Measurements from ENCODE around the gene VASN.
A peak's percentile ranks its signal among the peaks of the same experiment; 100 is the strongest.
"Not testable (repeated sequence)": the region's sequence is repeated elsewhere in the genome, so short reads cannot be mapped to it uniquely, and the experiment has no call there.

The VASN gene

DNA sequence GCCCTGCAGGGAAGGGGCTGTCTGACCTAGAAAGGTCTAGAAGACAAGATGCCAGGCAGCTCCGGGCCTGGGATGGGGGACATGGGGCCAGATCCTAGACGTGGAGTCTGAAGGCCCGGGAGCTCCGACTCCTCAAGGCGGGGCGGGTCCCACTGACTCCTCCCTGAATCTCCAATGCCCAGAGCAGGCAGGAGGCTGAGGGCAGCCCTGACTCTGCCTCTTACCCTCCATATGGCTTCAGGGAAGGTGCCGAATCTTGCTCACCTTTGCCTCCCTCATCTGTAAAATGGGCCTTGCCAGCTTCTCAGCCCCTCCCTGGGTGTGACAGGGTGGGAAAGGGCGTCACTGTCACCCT, 14.8 kb downstream of the VASN start:
- no peak for DNase-seq

DNA sequence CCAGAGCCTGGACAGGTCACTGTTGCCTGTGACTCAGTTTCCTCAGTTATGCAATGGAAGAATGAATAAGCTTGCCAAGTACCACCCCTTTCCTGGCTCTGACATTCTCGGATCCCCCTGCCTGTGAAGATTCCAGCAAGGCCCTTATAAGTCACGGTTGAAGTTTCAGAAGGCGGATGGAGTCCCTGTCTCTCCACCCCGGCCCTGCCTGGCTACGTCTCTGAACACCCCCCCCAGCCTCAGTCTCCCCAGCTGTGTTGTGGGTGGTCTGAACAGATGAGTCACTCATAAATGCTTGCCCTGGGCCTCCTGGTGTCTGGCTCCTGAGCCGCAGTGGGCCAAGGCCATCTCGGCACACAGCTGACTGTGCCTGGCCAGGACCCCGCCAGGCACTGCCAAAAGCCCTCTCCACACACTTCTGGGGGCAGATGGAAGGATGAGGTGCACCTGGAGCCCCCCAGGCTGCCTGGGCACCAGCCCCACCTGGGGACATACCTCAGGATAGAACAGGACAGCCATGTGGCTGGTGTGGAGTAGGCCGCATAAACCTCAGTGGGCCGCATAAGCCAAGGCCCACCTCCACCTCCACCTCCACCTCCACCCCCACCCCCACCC, 15.4 kb downstream of the VASN start:
- no peak for DNase-seq

DNA sequence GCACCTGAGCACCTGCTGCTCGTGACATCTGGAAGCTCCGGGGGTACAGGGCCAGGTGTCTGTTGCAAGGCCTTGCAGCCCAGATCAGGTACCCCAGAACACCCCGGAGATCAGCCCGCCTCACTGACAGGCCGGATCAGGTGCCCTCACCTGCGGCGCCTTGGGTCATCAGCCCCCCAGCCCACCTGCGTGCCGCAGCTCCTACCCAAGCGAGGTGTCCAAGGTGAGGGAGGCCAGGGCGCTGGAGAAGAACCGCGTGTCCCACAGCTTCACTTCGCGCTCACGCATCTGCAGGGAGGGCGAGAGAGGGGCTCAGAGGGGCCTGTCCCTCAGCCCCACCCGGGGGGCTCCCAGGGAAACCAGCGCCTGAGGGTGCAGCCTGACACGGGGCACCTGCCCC, 16.1 kb downstream of the VASN start:
- DNase-seq: no peak

DNA sequence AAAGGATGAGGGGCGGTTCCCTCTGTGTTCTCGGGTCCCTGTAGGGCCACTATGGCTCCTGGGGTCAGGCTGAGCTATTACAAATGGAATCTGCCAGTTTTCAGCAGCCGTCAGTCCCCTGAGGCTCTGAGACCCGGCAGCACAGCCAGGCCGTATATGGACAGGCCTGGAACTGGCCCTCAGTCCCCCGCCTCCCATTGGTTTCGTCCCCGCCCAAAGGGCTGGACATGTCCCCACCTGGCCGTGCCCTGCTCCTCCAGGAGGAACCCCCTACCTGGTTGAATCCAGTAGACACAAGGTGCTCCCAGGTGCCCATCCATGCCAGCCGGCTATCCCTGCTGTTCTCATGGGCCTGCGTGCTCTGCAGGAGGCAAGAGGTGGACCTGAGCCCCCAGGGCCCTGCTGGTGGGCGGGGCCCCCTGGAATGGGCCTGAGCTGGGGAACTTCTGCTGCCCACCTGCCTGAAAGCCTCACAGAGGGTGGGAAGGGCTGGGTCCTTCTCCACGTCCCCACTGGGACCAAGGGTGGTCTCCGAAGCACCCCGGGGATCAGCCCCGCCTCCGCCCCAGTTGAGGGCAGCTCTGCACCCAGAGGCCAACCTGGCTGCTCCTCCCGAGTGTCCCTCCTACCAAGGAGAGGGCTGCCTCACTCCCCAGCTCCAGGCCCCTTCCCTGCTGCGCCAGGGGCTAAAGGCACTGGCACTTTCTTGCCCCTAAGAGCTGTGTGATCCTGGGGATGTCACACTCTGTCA, 16.8 kb downstream of the VASN start:
- DNase-seq: no peak

DNA sequence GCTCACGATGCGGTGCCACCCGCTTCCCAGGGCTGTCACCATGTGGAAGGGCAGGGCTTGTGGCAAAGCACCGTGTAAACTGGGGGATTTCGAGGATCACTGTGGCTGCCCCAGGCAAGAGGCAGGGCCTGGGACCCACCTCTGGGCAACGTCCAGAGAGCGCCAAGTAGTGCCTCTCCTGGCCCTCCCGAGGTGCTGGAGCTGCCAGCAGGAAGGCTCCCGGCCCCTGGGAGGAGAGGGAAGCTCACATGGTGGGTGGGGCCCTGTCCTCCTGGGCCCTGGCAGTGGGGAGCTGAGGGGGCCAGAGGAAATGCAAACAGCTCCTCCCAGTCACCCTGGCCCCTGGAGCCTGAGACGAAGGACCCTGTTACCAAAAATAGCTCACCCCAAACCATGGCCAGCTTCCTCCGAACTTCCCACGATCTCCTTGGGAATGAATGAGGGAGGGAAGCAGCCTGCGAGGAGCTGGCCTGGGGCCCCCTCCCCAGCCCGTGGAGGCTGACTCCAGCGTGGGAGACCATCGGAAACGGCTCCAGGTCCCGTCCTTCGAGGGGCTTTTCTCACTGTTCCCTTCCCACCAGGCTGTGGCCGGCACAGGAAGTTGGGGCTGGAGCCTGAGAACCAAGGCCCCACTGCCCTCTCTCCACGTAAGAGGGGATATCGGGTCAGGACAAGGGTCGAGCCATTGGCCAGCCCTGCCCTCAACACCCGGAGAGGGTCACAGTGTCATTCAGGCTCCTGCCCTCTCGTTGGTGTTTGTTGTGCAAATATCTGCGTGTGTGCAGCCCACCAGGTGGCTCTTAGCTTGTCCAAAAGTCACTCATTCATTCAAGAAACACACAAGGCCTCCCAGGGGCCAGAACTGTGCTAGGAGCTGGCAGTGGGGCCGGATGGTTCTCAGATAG, 17.7 kb downstream of the VASN start:
- no peak for DNase-seq

DNA sequence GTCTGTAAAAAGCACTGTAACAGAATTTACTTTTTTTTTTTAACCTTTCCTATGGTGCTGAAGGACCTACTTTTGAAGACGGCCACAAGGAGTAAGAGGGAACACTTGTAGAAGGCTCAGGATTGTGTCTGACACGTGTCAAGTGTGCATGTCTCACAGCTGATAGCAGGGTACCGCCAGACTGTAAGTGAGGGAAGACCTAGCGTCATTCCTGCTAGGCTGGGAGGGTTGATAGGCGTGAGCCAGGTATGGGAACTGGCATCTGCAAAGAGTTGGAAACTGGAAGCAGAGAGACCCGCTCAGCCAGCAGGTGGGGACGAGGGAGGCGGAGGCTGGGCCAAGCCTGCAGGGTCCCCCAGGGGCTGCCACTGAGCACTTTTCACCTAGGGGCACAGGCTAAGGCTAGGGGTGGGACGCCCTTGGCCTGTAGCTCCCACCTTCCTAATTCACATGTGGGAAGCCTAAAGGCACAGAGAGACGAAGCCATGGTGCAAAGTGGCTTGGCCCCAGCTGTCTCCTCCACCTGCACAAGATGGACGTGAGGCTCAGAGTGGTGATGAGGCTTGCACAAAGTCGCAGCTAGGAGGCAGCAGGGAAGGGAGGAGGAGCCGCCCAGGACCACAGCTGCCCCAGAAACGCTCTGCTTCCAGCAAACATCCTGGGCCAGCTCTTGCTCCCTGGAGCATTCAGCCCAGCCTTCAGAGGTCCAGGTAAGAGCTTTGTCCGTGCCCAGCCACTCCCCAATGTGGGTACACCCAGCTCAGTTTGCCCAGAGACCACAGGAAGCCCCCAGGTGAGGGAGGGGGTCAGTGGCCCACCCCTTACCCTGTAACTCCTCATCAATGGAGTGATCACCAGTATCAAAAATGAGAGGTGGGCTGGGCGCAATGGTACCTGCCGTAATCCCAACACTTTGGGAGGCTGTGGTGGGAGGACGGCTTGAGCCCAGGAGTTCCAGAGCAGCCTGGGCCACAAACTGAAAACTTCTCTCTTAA, 18.9 kb downstream of the VASN start:
- DNase-seq: no peak

DNA sequence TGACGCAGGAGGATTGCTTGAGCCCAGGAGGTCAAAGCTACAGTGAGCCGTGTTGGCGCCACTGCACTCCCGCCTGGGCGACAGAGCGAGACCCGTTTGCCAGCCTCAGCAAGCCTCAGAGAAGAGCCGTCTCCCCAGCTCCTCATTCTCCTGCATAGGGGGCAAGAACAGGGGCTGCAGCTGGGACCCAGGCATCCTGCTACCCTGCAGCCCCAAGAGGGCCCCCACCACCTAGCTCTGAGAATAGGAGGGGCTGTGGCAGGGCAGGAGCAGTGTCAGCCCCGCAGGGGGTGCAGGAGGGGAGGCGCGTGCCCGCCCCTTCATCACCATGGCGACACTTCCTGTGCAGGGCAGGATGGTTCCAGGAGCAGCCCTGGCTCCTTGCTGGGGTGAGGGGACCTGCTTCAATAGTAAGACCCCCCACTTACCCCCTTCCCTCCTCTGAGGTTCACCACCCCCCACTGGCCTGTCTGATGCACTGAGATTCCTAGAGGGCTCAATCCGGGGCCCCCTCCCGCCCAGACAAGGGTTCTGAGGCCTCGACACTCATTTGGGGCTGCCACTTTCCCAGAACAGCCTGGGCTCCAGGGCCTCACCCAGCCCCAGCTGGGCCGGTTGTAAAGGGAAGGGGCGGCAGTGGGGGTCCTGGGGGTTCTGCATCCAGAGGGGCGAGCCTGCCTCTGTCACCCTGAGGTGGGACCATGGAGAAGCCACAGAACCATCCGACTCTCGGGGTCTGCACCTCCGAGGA, 20.2 kb downstream of the VASN start:
- no peak for DNase-seq

DNA sequence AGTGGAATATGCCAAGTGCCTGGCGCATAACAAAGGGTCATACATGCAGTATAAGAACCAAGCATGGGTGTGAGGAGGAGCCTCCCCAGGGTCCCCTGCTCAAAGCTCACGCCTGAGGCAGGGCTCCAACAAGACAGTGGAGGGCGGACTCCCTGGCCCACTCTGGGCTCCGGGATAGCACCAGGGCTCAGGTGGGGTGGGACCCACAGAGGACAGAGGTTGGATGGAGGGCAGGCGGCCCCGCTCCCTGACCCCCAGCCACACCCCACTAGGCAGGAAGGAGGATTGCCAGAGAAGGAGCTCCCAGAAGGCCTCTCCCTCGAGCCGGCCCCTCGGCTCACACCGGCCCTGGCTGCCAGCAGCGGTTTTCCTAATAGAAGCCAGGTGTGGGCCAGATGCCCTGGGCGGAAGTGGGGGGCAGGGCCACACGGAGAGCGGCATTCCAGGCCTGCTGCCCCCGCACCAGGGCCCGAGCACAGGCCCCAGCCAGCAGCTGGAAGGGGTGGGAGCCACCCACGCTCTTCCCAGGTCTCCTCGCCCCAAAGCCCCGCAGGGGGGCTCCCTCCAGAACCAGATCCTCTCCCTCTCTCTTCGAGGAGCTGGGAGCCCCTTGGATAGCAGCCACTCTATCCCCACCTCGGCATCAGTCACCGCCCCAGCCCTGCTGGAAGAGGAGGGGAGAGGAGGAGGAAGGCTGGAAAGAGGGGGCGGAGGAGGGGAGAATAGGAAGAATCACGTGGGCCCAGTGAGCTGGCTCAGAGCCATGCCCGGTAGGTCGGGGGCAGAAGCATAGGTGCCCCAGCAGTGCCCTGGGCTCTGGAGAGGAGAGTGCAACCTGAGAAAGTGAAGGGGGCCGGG, 21.0 kb downstream of the VASN start:
- no peak for DNase-seq

DNA sequence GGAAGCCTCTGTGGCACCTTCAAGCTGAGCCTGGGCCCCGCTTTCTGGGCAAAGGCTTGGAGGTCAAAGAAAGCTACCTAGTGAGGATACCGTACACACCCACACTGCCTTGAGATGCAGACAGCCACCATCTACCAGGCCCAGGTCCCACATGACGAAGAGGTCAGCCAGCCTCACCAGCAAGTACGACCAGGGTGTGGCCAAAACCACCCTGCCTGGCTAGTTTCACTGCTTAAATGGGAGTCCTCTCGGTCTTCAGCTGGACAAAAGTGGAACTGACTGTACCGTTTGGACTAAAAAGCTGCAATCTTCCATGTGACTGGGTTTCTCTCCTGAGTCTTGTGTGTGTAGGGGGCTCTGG, 21.6 kb downstream of the VASN start:
- DNase-seq: no peak

DNA sequence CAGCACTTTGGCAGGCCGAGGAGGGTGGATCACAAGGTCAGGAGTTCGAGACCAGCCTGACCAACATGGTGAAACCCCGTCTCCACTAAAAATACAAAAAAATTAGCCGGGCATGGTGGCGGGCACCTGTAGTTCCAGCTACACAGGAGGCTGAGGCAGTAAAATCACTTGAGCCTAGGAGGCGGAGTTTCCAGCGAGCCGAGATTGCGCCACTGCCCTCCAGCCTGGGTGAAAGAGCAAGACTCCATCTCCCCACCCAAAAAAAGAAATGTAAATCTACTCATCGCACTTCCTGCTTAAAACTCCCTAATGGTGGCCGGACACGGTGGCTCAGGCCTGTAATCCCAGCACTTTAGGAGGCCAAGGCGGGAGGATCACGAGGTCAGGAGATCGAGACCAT, 22.2 kb downstream of the VASN start:
- DNase-seq: not testable (repeated sequence)

DNA sequence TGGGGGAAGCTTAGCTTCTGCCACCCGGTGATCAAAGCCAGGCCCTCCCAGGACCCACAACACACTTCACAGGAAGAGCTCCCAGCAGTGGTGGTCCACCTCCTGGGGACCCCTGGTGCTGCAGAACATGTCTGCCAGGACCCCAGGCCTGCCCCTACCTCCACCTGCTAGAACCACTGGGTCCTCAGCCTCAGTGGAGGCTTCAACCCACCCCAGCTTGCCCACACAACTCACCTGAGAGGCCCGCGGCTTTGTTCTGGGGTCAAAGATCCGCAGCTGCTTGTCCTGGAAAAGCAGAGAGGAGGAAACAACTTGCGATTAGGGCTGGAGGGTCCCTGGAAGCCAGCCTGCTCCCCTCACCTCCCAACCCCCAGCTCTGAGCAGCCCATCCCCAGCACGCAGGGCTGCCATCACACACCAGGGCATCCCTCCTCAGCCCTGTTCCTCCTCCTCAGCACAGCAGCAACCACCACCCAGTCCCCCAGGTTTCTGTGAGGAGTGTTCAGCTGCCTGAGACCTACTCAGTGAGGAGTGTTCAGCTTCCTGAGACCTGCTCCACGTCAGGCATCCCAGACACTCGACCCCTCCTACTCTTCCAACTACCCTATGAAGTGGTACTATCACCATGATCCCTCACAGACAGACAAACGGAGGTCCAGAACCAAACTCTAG, 23.5 kb downstream of the VASN start:
- peak; percentile 10 for DNase-seq

DNA sequence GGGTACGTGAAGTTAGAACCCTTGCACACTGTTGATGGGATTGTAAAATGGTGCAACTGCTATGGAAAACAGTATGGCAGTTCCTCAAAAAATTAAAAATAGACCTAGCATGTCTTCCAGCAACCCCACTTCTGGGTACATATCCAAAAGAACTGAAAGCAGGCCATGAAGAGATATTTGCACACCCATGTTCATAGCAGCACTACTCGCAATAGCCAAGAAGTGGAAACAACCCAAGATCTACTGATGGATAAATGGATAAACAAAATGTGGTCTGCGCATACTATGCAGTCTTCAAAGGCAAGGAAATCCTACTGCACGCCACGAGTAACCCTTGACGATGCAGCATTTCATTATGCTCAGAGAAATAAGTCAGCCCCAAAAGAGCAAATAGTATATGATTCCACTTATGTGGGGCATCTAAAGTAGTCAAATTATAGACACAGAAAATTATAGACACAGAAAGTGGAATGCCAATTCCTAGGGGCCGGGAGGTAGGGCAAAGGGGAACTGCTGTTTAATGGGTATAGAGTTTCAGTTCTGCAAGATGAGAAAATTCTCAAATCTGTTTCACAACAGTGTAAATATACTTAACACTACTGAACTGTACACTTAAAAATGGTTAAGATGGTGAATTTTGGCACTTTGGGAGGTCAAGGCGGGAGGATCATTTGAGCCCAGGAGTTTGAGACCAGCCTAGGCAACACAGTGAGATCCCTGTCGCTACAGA, 27.5 kb downstream of the VASN start:
- DNase-seq: no peak

DNA sequence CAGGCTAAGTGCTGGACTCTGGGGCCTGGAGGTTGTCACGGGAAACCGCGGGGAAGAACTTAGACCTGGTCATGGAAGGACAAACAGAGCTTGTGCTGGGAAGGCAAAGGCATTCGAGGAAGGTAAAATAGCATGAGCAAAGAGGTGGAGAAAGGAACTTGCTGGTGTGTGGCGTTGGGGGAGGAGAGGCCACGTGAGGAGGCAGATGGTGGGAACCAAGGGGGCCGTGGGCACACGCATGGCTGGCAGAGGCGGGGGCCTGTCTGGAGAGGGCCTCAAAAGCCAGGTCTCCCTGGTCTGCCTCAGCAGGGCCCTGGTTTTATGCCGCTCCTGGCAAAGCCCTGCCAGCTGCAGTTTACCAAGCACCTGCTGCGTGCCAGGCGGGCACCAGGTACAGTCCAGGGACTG, 29.4 kb downstream of the VASN start:
- DNase-seq: no peak

DNA sequence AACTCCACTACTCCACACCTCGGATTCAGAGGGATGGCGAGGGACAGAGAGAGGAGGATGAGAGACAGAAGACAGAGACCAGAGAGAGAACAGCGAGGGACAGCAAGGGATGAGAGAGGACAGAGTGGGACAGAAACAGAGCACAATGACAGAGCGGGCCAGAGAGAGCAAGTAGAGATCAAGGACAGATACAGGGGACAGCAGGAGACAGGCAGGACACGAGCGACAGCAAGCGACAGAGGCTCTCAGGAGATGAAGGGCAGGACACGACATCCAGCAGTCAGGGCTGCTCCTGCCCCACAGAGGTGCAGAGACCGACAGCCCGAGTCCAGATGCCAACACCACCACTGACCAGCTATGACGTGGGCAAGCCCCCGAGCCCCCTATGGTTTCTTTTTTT, 29.9 kb downstream of the VASN start:
- DNase-seq: no peak

DNA sequence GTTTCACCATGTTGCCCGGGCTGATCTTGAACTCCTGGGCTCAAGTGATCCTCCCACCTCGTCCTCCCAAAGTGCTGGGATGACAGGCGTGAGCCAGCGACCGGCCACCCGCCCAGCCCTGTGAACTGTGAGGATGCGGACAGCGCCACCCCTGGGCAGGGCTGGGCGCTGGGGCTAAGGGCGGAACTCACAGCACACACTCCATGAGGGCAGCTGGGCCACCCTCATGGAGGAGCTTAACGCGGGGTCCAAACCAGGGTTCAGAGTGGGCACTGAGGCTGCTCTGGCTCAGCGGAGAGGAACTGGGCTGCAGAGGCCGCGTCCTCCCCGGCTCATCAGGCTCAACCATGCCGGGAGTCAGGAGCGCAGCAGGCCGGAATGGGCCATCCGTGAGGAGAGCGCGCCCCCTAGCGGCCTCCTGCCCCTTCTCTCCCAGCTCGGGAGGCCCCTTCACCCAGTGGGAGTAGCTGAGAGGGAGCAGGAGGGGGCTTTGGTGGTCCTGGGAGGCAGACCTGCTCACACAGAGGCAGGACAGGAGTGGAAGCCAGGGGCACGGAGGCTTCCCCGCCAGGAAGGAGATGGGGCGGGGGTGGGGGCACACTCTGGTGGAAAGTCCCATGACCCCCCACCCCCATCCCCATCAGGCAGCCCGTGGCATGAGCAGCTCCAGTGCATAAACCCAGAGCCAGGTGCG, 30.9 kb downstream of the VASN start:
- peak; percentile 86 for DNase-seq

DNA sequence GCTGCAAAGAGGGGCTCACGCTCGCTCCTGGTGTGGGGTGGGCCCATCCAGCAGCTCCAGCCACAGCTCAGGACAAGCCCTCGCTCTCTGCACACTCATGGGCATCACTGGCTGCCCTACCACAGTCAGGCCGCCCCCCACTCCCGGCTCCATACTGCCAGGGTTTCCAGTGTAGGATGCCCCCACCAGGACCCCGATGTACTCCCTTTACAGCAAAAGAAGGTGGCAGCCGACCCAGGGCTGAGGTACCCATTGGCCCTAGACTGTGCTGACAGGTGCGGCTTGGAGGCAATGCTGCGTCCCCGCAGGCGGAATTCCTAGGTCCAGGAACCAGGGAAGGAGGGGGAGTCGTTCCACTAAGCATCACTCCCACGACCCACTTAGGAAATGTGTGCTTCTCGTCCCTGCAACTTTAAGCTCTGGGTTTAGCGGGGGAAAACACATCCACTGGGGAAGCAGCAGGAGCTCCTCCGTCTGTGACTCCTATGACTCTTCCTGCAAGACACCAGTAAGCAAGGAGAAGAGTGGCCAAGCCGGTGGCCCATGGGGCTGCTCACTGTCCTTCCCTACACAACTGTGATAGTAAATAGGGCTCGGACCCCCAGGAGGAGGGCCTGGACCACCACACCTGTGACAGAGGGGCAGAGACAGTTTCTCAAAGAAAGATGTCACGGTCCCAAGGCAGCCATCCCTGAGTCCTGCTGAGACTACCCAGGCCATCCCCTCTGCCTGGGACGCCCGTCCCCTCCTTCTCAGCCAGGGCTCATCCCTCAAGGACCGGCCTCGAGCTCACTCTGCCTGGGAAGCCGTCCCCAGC, 31.7 kb downstream of the VASN start:
- DNase-seq: peak; percentile 13

DNA sequence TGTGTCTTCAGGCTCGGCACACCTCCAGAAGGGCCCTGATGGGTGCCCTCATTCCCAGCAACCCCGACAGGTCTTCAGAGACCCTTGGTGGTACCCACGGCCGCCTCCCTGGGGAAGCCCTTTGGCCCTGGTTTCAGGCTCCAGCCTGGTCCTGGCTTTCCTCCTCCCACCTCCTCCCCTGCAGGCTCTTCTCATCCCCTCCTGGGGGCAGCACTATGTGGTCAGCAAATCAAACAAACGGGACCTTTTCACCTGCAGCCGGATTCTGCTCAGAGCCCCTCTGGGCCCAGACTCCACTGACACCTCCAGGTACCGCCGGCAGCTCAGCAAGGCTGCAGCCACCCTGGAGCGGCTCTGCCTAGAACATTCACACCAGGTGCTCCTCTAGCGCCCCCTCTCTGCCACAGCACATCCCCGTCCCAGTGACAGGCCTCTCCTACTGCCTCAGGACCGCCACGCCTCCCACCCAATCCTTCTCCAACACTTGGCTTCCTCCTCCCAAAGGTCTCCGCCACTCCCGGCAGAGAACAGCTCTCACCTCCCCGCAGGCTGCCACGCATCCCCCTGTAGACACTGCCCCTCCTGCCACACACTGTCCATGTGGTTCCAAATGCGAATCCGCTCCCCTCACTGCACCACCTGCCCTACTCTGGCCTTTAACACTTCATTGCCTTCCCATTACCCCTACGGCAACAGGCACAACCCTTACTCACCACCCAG, 32.8 kb downstream of the VASN start:
- peak; percentile 77 for DNase-seq

All from 8988T (cell line).